Urothelium cell line (cell line): ENCODE measurements around the gene LRSAM1.

Experiments used
- DNase-seq: peaks from one replicate; pipeline ENCODE4 v3.0.0; 2011; ENCODE audit warnings: low spot score, mixed read lengths
- FAIRE-seq: peaks from 2 replicates; lab custom pipeline; 2011; peaks lifted over from hg19 to GRCh38; lab: Jason Lieb, UNC

LRSAM1 gene

DNA sequence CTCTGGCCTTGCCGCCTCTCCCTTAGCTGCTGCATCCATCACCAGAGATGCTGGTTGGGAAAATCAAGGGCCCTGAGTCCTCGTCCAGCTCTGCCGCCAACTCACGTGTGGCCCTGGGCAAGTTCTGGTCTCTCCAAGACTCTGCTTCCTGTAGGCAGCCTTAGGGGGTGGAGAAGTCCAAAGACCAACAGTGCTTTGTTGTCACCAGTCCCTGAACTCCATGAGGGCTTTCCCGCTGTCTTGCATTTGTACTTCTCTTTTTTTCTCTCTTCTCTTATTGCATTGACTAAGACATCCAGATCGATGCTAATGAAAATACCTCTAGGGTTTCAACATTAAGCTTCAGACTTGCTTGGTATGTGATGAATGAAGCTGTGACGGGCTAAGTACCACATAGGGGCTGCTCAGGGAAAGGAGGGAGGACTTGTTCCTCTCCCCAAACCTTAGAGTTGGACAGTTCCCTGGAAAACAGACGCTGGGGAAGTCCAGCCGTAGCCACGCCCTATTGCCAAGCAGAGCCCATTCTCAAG lies 97.1 kb downstream of the LRSAM1 start:
- FAIRE-seq (no peak), DNase-seq (no peak)

DNA sequence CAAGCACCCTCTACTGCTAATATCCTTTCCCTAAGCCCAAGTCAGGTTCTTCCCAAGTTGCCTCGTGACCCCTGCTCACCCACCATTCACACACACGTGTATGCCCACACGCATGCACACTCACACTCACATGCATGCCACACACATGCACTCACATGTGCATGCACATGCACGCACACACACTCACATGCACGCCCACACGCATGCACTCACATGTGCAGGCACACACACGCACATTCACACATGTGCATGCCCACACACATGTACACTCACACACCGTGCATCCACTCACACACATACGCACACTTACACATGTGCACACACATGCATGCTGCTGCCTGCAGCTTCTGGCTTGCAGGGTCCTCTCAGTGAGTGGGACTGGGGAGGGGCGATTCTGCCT lies 97.9 kb downstream of the LRSAM1 start:
- FAIRE-seq = no peak
- DNase-seq = no peak

DNA sequence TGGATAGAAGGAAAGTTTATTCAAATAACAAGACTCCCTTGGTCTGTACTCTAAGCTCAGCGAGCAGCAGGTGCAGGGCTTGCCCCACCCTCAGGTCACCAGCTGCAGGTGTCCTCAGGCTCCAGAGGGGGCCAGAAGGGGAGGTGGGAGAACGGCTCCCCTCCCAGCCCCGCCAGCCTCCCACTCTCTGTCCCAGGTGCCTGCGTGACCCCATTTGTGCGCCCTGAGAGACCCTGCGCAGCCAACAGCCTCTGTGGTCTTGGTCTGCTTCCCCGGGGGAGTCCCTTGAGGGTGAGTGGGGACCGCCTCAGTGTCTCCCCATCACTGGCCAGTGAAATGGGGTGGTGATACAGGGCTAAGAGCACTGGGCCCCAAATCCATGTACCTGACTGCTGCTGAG lies 98.4 kb downstream of the LRSAM1 start:
- DNase-seq = no peak
- no peak for FAIRE-seq

DNA sequence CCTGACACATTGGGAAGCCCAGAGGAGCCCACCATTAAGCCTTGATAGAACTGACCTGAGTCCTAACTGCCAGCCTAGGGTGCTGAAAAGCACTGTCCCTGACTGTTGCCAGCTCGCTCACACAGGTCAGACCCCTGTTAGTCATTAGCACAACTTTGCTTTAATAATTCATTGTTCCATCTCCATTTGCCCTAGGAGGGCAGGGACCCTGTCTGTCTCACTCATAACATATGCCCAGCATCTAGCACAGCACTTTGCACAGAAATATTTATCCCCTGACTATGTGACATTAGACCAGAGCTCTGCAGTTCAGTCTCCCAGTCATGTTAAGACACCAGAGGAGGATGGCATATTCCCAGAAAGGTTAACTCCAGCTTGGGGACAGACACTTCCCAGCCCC lies 99.0 kb downstream of the LRSAM1 start:
- FAIRE-seq (no peak), DNase-seq (no peak)

DNA sequence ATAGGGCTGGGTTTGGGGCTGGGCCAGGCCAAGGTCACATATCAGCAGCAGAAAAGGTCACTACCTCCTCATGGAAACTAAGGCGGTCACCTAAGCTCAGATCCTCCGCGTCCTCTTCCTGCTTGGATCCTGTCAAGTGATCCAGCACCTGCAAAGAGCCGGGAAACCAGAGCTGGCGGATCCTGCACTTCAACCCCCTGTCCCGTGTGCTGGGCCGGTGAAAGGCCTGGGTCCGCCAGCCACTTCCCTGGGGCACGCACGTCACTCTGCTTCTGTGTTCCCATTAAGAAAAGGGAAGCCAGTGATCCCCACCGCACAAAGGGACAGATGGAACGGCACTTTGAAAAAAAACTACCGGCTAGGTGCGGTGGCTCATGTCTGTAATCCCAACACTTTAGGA lies 99.4 kb downstream of the LRSAM1 start:
- DNase-seq = no peak
- FAIRE-seq = no peak
